HL-60 (cell line): ENCODE results near the gene ZDHHC17.
"Not testable (repeated sequence)": the region's sequence is repeated elsewhere in the genome, so short reads cannot be mapped to it uniquely, and the experiment has no call there.

ENCODE experiments used
- DNase-seq, 2 experiments: peaks; one replicate each; pipeline ENCODE4 v3.0.0-alpha.2; 2010 to 2020; ENCODE audit warnings: low read depth in 1 of 2, low spot score in 1 of 2
- H3K27ac ChIP-seq: fragments of 250-450 bp; sonication (Bioruptor Pico); replicated peaks from 2 replicates; pipeline ENCODE4 v1.5.1; 2020; ENCODE audit warnings: mild to moderate bottlenecking, moderate library complexity
- H3K27me3 ChIP-seq: fragments of 250-450 bp; sonication (Bioruptor Pico); 2 replicates; pipeline ENCODE4 v1.5.1; 2021; ENCODE audit warnings: mild to moderate bottlenecking, moderate library complexity; ENCODE audit not compliant: insufficient read depth, poor library complexity, severe bottlenecking
- H3K4me3 ChIP-seq: replicated peaks from 2 replicates; pipeline ENCODE4 v1.5.1; 2011; ENCODE audit warnings: mild to moderate bottlenecking, control low read depth, low read length; ENCODE audit not compliant: insufficient read depth
- CTCF ChIP-seq: IDR thresholded peaks from one replicate; pipeline ENCODE4 v1.5.1; 2011; ENCODE audit warnings: low read length, control low read depth, inconsistent platforms; ENCODE audit not compliant: insufficient read depth
- GABPA ChIP-seq: IDR thresholded peaks from 2 replicates; pipeline ENCODE4 v1.6.1; 2012; ENCODE audit warnings: low read depth
- POLR2AphosphoS5 ChIP-seq: IDR thresholded peaks from 2 replicates; pipeline ENCODE4 v1.6.1; 2012; ENCODE audit warnings: low read depth
- REST ChIP-seq: IDR thresholded peaks from 2 replicates; pipeline ENCODE4 v1.6.1; 2012; ENCODE audit warnings: low read depth; ENCODE audit not compliant: insufficient replicate concordance
- SPI1 ChIP-seq: IDR thresholded peaks from 2 replicates; pipeline ENCODE4 v1.6.1; 2012; ENCODE audit warnings: low read depth, mild to moderate bottlenecking, borderline replicate concordance

Gene ZDHHC17

GRCh38 chr12:76720068-76720467, 43.8 kb upstream of the ZDHHC17 start:
- no peak overlapping the region for H3K27ac ChIP-seq
- no peak for TF ChIP-seq CTCF
- no peak for TF ChIP-seq SPI1
- no peak for TF ChIP-seq GABPA
- no peak for TF ChIP-seq POLR2AphosphoS5
- no peak for TF ChIP-seq REST
- H3K4me3 ChIP-seq: no peak overlapping the region
- DNase-seq: no peak
- no peaks in the 10 kb centered on the region for H3K27me3 ChIP-seq

- TF ChIP-seq SPI1 (no peak), CTCF (no peak), GABPA (no peak)
- H3K27ac ChIP-seq: no peak overlapping the region
- no peak overlapping the region for H3K4me3 ChIP-seq
- DNase-seq: no peak
- H3K27me3 ChIP-seq: no peaks in the 10 kb centered on the region
Measured at GRCh38 chr12:76726626-76727025, 37.3 kb upstream of the ZDHHC17 start.

GRCh38 chr12:76732188-76732587, 31.7 kb upstream of the ZDHHC17 start:
- not testable (repeated sequence) for H3K27me3 ChIP-seq, H3K27ac ChIP-seq, H3K4me3 ChIP-seq, DNase-seq

GRCh38 chr12:76737689-76738088, 26.2 kb upstream of the ZDHHC17 start:
- not testable (repeated sequence) for H3K27me3 ChIP-seq, DNase-seq, H3K27ac ChIP-seq, H3K4me3 ChIP-seq

- Histone ChIP-seq H3K27me3 (no peaks in the 10 kb centered on the region), H3K4me3 (no peak overlapping the region), H3K27ac (no peak overlapping the region)
- no peak for DNase-seq
- TF ChIP-seq REST: no peak
- TF ChIP-seq GABPA: no peak
- TF ChIP-seq SPI1: no peak
- no peak for TF ChIP-seq POLR2AphosphoS5
- TF ChIP-seq CTCF: no peak
Measured at GRCh38 chr12:76738824-76739579, 24.9 kb upstream of the ZDHHC17 start.
